GM19372 (cell line): ENCODE measurements around the gene DISP1.

Experiments used
- ATAC-seq: cut with Tn5 transposase; IDR thresholded peaks from one replicate; pipeline ENCODE4 v1.9.1; 2021; ENCODE audit warnings: mild to moderate bottlenecking, low read depth, moderate library complexity; ENCODE audit not compliant: unreplicated experiment

Gene DISP1

GRCh38 chr1:222791006-222791710 lies 23.7 kb upstream of the DISP1 start:
- no peak for ATAC-seq

GRCh38 chr1:222792744-222793143 lies 22.1 kb upstream of the DISP1 start:
- ATAC-seq: no peak

DNA sequence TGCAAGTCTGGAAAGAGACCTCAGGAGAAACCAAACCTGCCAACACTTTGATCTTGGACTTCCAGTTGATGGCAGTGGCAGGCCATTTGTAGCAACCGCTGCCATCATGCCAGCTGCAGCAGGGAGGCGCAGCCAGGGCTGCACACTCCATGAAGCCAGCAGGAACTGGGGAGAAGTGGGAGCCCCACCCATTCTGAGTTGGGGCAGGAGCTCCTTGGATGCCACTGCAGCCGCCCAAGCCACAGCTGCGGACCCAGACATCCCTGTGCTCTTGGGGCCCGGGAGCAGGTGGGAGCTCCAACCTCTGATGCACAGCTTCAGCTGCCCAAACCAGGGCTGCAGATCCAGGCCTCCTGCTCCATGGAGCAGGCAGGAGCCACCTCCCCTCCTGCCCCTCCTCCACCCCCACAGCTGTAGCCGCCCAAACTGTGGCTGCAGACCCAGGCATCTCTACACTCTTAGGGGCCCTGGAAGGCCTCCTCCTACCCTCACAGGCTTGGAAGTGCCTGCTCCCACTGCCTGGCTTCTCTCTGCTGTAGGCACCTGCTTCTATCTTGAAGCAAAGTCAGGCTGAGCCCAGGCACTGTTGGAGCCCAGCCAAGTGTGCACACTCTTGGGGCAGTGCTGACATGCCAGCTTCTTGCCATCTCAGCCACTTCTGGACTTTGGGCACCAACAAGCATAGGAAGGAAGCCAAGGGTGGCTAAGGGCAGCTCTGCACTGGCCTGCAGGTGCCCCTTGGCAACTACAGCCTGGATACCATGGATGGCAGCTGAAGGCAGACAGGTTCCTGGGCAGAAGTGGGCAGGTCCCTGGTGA lies 20.0 kb upstream of the DISP1 start:
- no peak for ATAC-seq

GRCh38 chr1:222798116-222798515 lies 16.7 kb upstream of the DISP1 start:
- ATAC-seq: no peak

DNA sequence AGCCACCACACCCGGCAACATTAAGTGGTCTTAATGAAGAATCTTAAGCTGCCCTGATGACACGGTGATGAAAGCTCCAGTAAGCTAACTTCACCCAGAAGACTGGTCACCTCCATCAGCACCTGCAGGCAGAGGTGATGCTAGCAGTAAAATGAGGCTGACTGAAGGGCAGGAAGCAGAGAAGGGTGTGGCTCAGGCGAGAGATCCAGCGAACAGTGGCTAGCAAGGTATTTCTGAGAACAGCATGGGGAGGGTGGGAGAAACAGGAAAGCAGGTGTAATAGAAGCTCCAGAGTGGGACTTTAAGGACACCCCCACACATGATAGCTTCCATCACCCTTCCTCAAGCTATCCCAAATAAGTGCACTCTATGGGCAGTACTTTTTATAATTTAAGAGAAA lies 15.9 kb upstream of the DISP1 start:
- ATAC-seq: no peak

DNA sequence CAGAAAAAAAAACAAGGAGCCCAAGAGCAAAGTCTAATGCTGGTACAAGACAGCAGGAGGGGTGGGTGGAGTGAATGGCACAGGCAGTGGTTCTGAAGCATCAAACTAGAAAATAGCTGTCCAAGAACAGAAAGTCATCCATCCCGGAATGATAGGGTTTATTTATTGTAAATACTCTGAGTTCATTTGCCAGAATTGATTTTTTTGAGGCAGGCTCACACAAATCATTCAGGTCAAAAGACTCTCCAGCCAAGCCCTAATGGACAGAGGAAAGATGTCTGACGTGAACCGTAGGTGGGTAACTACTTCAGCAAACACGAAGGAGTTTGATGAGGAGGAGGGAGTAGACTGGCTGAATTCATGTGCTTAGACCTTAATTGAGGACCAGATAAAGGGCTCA lies 13.8 kb upstream of the DISP1 start:
- ATAC-seq: no peak

DNA sequence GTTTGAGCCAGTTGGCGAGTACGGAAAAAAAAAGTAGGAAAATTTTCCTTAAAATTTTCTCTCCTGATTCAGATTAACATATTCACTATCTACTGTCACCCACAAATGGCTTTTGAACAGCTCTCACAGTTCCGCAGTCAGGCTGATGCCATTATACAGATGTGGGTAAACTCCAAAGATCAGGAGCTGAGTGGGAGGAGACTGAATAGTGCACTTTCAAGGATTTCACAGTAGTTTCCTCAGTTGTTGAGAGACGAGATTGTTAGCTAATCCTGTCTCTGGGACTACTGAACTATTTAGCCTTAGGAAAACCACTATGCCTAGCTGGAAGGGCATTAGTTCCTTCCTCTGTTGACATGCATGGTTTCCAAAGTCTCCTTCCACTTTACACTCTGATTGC lies 3.2 kb upstream of the DISP1 start:
- ATAC-seq: no peak

DNA sequence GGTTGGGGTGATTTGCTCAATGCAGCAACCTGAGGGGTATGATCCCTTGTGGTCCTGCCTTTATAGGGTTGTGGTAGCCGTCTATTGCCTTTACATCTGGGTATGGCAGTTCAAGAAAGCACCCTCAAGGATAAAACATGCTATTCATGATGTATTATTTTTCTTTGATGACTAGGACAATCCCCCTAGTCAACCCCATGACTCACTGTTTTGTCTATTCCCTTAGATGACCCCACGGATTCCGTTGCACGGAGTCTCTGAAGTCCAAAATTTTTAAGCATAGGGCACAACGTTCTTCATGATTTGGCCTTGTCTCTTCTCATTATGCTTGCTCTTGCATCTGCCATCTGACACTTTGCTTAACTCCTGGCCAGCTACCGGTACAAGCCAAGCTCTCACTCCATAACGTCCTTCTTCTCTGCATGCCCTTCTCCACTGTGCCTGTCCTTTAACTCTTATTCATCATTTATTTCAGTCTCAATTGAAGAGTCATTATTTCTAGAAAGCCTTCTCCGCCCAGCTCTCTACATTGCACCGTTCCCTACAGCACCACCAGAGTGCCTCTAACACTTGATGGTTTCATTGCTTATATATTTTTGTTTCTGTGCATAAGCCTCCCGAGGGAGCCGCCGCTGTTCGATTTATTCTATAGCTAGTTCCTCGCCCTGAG lies 838 bp upstream of the DISP1 start:
- no peak for ATAC-seq

DNA sequence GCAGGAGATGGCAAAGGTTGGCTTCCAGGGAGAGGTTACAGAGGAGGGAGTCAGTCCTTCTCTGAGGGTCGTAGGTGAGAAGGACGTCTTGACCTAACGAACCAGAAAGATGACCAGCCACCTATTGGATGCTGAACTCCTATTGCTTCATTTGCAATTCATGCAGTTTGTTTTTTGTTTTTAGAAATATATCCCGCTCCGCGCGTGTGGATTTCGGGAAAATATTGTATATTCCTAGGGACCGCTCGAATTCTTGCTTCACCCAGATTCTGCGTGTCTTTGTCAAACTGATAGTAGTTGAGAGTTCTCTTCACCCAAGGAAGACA lies 564 bp downstream of the DISP1 start:
- ATAC-seq: no peak

DNA sequence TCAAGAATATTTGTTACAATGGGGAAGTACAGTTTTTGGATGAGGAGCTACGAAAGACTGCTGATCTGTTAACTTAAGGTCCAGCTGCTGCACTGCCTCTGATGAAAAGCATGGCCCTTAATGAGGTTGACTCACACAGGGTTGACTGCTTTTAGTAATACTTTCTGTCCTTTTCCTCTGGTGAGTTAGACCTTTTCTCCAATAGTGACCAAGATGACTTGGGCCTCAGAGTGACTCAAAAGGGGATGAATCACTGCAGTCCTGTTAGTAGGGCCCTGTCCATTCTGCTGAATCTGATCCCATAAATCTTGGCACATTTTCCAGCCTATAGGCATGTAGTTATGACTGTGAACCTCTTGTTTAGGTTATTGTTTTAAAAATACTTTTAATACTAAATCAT lies 2.7 kb downstream of the DISP1 start:
- ATAC-seq: no peak

DNA sequence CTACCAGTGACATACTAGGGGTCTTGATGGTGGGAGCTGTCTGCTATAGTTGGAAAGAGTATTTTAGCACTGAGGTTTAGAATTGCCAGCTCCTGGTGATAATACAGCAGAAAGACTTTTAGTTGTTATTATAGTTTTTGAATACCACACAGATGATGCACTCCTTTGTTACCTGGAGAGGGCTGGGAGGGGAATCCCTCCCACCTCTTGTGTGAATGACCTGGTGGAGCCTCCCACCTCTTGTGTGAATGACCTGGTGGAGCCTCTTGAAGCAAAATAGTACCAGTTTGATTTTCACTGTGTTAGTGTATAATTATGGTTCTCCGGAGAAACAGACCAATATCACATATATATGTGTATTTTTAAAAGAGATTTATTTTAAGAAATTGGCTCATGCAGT lies 3.3 kb downstream of the DISP1 start:
- no peak for ATAC-seq

- ATAC-seq: no peak
Measured at GRCh38 chr1:222820171-222820712, 5.4 kb downstream of the DISP1 start.

DNA sequence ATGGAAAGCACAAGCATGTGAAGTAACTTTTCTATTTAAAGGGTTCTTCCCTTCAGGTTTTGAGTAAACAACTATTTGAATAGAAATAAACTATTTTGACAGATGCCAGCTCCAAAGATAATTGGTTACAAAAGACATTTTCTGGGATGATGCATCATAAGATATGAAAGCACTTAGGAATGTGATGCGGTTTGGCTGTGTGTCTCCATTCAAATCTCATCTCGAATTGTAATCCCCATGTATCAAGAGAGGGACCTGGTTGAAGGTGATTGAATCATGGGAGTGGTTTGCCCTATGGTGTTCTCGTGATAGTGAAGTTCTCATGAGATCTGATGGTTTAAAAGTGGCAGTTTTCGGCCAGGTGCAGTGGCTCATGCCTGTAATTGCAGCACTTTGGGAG lies 6.4 kb downstream of the DISP1 start:
- ATAC-seq: no peak

DNA sequence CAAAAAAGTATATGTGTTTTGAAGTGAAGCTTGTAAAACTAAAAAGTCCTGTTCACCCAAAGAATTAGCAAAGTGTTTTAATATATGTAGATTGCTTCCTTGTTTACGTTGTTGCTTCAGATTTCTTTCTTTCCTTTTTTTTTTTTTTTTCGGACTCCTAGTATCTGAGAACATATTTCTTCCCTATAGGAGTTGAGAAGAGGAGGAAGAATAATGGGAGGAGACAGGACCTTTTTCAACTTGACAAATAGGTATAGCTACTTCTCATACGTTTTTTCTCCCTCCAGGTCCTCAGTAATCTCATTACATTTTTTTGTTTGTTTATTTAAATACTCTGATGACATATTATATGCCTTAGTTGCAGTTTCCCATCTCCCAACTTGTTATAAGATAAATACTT lies 8.9 kb downstream of the DISP1 start:
- no peak for ATAC-seq

DNA sequence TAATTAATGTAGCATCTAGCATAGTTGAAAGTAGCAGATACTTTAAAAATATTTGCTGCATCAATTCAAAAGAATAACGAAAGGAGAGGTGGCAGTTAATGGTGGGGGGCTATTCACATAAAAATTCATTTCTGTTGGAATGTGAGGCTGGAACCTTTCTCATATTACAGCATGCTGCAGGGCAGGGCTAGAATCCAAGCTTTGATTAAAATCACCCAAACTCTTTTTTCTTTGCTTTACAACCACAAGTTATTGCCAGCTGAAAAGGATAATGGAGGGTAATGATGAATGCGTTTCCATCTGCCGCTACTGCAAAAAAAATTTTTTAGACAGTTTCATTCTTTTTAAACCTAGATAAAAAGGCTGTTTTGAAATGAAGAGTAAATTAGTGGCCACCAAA lies 9.8 kb downstream of the DISP1 start:
- no peak for ATAC-seq

DNA sequence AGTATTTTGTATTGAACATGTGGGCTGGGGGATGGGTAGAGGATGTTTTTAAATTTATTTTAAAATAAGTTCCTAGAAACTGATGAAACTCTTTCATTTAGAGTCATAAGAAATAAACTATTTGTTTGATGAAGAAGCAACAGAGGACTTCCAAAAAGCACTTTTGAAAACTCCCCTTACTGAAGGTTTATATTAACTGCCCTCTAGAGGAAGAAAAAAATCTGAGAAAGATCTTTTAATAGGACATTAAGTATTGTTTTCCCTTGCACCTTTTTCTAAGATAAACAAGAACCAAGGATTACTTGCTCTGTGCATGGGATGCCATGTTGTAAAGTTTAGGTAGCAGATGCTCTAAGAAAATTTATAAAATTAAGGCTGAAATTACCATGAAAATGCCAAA lies 14.1 kb downstream of the DISP1 start:
- ATAC-seq: no peak

- ATAC-seq: no peak
Measured at GRCh38 chr1:222829868-222830267, 15.0 kb downstream of the DISP1 start.

- ATAC-seq: no peak
Measured at GRCh38 chr1:222833356-222833876, 18.6 kb downstream of the DISP1 start.

DNA sequence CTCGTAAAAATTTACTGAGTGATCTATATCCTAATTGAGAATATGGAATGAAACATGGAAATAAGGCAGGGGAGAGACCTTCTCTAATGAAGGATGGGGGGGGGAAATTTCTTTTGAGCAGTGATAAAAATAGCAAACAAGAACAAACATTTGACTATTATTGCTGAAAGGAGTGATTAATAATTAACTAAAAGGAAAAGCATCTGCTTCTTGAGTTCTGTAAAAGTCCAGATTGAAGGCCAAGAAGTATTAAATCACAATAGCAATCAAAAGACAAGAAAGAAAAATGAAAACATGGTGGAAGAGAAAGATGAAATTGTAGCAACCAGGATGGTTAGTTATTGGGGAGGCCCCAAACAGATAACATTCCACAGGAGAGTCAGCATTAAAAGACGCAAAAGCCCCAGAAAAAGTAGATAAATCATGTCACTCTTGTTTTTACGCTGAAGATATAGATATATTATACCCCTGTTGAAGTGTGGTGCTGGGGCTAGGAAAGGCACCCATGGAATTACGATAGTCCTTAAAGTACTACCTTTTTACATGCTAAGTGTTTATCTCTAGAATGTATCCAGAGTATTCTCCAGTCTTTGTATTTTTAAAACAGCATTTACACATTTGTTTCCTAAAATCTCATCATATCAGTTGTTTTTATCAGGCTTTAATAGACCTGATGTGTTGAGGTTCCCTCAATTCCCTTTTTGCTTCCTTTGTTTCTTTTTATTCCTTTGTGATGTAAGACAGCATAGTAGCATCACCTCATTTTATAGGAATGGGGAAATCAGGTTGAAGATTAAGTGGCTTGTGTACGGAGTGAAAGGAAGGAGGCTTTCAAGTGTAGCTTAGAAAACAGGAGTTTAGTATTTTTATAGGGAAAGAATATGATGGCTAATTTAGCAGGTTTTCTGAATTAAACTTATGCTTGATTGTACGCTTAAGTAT lies 28.9 kb downstream of the DISP1 start:
- ATAC-seq: no peak

DNA sequence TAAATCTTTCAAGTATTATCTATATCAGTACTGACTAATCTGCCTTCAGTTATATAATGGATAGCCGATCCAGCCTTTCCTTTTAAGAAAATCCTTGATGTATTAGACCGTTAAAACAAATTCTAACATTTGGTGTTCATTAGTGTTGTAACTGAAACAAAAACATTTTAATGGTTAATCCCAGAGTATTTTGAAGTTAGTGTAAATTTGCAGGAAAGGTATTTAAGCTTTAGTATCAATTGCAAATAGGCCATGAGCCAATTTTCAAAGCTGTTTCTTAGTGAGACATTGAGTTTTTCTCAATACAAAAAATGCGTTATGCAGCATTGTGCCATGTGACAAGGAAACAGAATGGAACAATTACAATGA lies 29.6 kb downstream of the DISP1 start:
- no peak for ATAC-seq
